PC-9 (cell line): Measurements from ENCODE around the gene SUB1. TPM values are rescaled to one million over a fixed set of nuclear protein-coding genes. Genes with fewer than 3 reads are reported as not detected.

Experiments
- BruUV-seq: library from RNA; stranded (reverse); fragments of 400-500 nt; replicated peaks from 2 replicates; lab custom pipeline; 2021; lab: Mats Ljungman, UMichigan
- CTCF ChIA-PET: fragments of 300-600 bp; sonication (Branson Sonifier 250); formaldehyde crosslinking; loops from one replicate; lab custom pipeline; 2022; ENCODE audit warnings: antibody characterized with exemption; lab: Charles Lee
- POLR2A ChIA-PET: fragments of 300-600 bp; sonication (Branson Sonifier 250); formaldehyde crosslinking; loops from one replicate; lab custom pipeline; 2022; ENCODE audit warnings: antibody characterized with exemption; ENCODE audit not compliant: unreplicated experiment; lab: Charles Lee
- DNase-seq, 2 experiments: peaks; one replicate each; pipeline versions ENCODE4 v3.0.0 to v3.0.0-alpha.2; 2015 to 2022; ENCODE audit warnings: mixed read lengths in 1 of 2
- H2AFZ ChIP-seq: fragments of 200-600 bp; sonication (generic); 2 replicates; pipeline ENCODE4 v1.8.1; 2017; ENCODE audit warnings: antibody characterized with exemption
- H3F3A ChIP-seq: fragments of 200-600 bp; sonication (generic); 2 replicates; pipeline ENCODE4 v1.8.1; 2017; ENCODE audit warnings: antibody characterized with exemption, mild to moderate bottlenecking, low read depth; ENCODE audit not compliant: insufficient read depth
- H3K27ac ChIP-seq: fragments of 200-600 bp; sonication (generic); 2 replicates; pipeline ENCODE4 v1.6.1; 2016; ENCODE audit warnings: mixed run types
- H3K27me3 ChIP-seq: fragments of 200-600 bp; sonication (generic); 2 replicates; pipeline ENCODE4 v1.6.1; 2016; ENCODE audit warnings: low read depth, mixed run types; ENCODE audit not compliant: insufficient read depth
- H3K36me3 ChIP-seq: fragments of 200-600 bp; sonication (generic); 2 replicates; pipeline ENCODE4 v1.6.1; 2016; ENCODE audit warnings: low read depth, mixed run types
- H3K4me1 ChIP-seq: fragments of 200-600 bp; sonication (generic); replicated peaks from 2 replicates; pipeline ENCODE4 v1.6.1; 2016; ENCODE audit warnings: mixed run types; ENCODE audit not compliant: insufficient read depth
- H3K4me2 ChIP-seq: fragments of 200-600 bp; sonication (generic); 2 replicates; pipeline ENCODE4 v1.6.1; 2017; ENCODE audit warnings: mixed run types
- H3K4me3 ChIP-seq: fragments of 200-600 bp; sonication (generic); 2 replicates; pipeline ENCODE4 v1.6.1; 2016; ENCODE audit warnings: mixed run types
- H3K79me2 ChIP-seq: fragments of 200-600 bp; sonication (generic); 2 replicates; pipeline ENCODE4 v1.6.1; 2017; ENCODE audit warnings: low read depth, mixed run types
- H3K9me2 ChIP-seq: fragments of 200-600 bp; sonication (generic); 2 replicates; pipeline ENCODE4 v1.8.1; 2017; ENCODE audit warnings: mild to moderate bottlenecking; ENCODE audit not compliant: insufficient read depth
- H3K9me3 ChIP-seq: fragments of 200-600 bp; sonication (generic); 2 replicates; pipeline ENCODE4 v1.8.1; 2016; ENCODE audit warnings: low read depth; ENCODE audit not compliant: insufficient read depth
- H4K20me1 ChIP-seq: fragments of 200-600 bp; sonication (generic); 2 replicates; pipeline ENCODE4 v1.8.1; 2017; ENCODE audit not compliant: insufficient read depth
- EZH2 ChIP-seq: fragments of 200-600 bp; sonication (generic); IDR thresholded peaks from 2 replicates; pipeline ENCODE4 v1.8.0; 2017; ENCODE audit warnings: antibody characterized with exemption, low read depth
- intact Hi-C: fragments of 100-400 bp; cut with micrococcal nuclease; formaldehyde crosslinking; loops from one replicate; pipeline ENCODE4 v1.10.0; 2022; ENCODE audit not compliant: unreplicated experiment
- total RNA-seq: library from RNA; stranded (reverse); gene quantifications from 2 replicates; pipeline ENCODE4 v1.2.3, GENCODE V29; 2021
- TF ChIP-seq, protein P1 (sequence below): fragments of 200-600 bp; sonication (generic); conservative IDR thresholded peaks from 2 replicates; pipeline ENCODE4 v1.6.1; 2017; ENCODE audit warnings: mixed run types, antibody characterized with exemption, mild to moderate bottlenecking, moderate library complexity

SUB1 gene
- total RNA-seq, 1 experiment from 2014 or later: 328 TPM

DNA sequence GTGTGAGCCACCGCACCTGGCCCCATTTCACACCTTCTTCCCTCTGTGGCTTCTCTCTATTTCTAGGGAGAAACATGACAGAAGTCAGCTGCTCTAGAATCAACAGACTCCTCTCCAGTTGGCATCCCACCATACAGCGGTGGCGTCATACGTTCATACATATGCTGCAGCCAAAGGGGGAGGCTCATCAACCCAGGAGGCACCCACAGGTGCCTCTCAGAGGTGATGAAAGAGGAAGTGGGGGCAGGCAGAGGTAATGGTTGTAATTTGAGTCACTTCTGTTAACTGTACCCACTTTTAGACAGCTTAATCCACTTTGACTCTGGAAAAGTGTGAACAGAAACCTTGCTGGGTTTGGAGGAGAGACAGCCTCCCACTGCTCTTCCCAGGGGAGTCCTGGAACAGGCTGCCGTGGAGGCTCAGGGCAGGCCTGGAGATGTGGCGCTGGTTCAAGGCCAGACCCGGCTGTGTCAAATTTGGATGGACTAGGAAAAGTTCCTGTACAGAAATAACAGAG is 47.3 kb upstream of the SUB1 start:
- Histone ChIP-seq H2AFZ (no peak overlapping the region), H3K4me2 (no peak overlapping the region), H3K9me3 (no peaks in the 10 kb centered on the region), H3K27ac (no peak overlapping the region), H3K36me3 (no peaks in the 10 kb centered on the region), H3K9me2 (no peaks in the 10 kb centered on the region), H3K4me1 (no peaks in the 10 kb centered on the region), H3F3A (no peaks in the 10 kb centered on the region), H3K27me3 (peaks cover 6% of the 10 kb centered on the region; the same call in 1 of the 2 replicates), H3K4me3 (no peak overlapping the region), H3K79me2 (no peaks in the 10 kb centered on the region), H4K20me1 (no peaks in the 10 kb centered on the region)
- TF ChIP-seq EZH2: no peak
- TF ChIP-seq, protein P1, sequence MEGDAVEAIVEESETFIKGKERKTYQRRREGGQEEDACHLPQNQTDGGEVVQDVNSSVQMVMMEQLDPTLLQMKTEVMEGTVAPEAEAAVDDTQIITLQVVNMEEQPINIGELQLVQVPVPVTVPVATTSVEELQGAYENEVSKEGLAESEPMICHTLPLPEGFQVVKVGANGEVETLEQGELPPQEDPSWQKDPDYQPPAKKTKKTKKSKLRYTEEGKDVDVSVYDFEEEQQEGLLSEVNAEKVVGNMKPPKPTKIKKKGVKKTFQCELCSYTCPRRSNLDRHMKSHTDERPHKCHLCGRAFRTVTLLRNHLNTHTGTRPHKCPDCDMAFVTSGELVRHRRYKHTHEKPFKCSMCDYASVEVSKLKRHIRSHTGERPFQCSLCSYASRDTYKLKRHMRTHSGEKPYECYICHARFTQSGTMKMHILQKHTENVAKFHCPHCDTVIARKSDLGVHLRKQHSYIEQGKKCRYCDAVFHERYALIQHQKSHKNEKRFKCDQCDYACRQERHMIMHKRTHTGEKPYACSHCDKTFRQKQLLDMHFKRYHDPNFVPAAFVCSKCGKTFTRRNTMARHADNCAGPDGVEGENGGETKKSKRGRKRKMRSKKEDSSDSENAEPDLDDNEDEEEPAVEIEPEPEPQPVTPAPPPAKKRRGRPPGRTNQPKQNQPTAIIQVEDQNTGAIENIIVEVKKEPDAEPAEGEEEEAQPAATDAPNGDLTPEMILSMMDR: no peak
- DNase-seq: no peak
- POLR2A ChIA-PET: no interaction called here
- no TSS peak for BruUV-seq
- intact Hi-C loops: no loop called here
- CTCF ChIA-PET: no interaction called here

DNA sequence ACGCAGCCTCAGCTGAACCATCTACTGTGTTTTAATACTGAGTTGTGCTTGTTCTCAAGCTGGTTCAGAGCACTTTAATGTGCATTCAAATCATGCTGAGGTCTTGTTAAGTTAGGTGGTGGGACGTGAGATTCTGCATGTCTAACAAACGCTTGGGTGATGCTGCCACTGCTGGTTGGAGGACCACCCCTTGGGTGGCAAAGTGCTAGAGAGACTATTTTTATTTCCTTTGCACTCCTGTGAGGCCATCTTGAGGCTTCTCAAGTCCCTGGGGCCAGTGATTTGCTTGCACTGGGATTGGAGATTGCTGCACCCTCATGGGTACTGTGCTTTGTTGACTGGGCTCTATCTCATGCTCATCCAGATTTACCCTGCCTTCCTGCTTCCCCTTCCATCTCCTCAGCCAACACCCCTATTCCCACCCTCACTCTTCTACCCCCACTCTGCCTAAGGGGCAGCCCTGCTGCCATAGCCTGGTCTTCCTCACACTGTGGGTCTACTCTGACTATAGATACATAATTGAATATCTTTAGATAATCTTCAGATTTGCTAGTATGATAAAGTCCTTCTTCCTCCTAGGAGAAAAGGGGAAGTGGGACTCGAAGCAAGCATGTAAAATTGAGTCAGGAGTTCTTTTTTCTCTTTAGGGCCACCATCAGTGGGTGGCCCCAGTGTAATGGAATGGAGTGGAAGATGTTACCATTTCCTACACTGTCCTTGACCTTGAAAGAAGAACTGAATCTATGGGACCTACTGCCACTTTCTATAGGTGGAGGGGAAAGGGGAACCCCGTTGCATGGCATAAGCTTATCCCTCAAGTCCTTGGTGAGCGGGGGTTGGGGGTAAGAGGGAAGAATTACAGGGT is 45.1 kb upstream of the SUB1 start:
- BruUV-seq: no TSS peak
- CTCF ChIA-PET: no interaction called here

DNA sequence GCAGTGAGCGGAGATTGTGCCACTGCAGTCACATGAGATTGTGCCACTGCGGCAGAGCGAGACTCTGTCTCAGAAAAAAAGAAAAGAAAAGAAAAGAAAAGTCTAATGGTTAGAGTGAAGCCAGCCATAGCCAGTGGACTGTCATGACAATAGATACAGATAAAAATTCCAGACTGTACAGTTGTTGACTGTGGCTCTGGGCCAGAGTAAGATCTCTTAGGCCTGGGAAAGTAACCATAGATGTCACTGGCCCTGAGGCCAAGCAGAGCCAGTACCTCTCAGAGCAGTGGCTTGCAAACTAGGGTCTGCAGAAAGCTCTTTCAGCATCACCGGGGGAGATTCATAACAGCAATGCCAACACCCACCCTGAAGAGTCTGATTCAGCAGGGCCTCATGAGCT is 44.1 kb upstream of the SUB1 start:
- no peak for TF ChIP-seq EZH2
- TF ChIP-seq, protein P1: no peak
- ChIA-PET CTCF (no interaction called here), POLR2A (no interaction called here)

More for the DNA sequence above, 45.1 kb upstream of the SUB1 start:
- Histone ChIP-seq H2AFZ (no peak overlapping the region), H3K27ac (no peak overlapping the region), H3K27me3 (peaks cover 6% of the 10 kb centered on the region; the same call in 1 of the 2 replicates), H3K4me3 (no peak overlapping the region), H4K20me1 (no peaks in the 10 kb centered on the region), H3K79me2 (no peaks in the 10 kb centered on the region), H3F3A (no peaks in the 10 kb centered on the region), H3K36me3 (no peaks in the 10 kb centered on the region), H3K9me2 (no peaks in the 10 kb centered on the region), H3K4me2 (no peak overlapping the region), H3K9me3 (no peaks in the 10 kb centered on the region), H3K4me1 (no peaks in the 10 kb centered on the region)
- POLR2A ChIA-PET: no interaction called here
- intact Hi-C loops: no loop called here
- no peak for TF ChIP-seq EZH2
- TF ChIP-seq, protein P1: no peak
- DNase-seq: no peak

More for the DNA sequence above, 44.1 kb upstream of the SUB1 start:
- Histone ChIP-seq H3K4me2 (no peak overlapping the region), H3K9me3 (no peaks in the 10 kb centered on the region), H3K4me3 (no peak overlapping the region), H4K20me1 (no peaks in the 10 kb centered on the region), H2AFZ (no peak overlapping the region), H3K27me3 (peaks cover 6% of the 10 kb centered on the region; the same call in 1 of the 2 replicates), H3K36me3 (no peaks in the 10 kb centered on the region), H3K79me2 (no peaks in the 10 kb centered on the region), H3K4me1 (no peaks in the 10 kb centered on the region), H3F3A (no peaks in the 10 kb centered on the region), H3K9me2 (no peaks in the 10 kb centered on the region), H3K27ac (no peak overlapping the region)
- no peak for DNase-seq
- BruUV-seq: no TSS peak
- intact Hi-C loops: no loop called here
